OCI-LY7 (cell line): ENCODE results near the gene KHDC4.

Source experiments
- EZH2phosphoT487 ChIP-seq: fragments of 200-600 bp; sonication (generic); IDR thresholded peaks from 2 replicates; pipeline ENCODE4 v1.6.1; 2018; ENCODE audit warnings: low read depth, borderline replicate concordance, mild to moderate bottlenecking, mixed run types, antibody characterized with exemption, low read length, moderate library complexity, mixed read lengths
- TF ChIP-seq, protein P1 (sequence below): fragments of 200-600 bp; sonication (generic); conservative IDR thresholded peaks from 2 replicates; pipeline ENCODE4 v1.5.1; 2014; ENCODE audit warnings: mild to moderate bottlenecking, antibody characterized with exemption, low read length, moderate library complexity, mixed read lengths

DNA sequence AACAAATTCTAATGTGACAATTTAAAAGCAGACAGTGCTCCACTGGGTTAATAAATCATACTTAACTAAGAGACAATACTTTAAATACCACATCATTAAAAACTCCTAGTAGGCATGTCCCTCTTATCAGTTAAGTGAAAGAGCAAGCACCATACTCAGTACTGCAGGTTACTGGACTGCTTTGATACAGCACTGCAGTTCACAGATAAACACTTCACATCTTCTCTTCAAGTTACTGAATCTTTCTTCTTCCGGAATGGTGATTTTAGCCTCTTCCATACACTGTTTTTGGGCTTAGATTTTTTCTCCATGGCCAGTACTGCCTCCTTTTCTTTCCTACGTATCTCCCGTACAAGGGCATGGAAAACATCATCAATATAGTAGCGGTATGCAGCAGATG, 34.1 kb downstream of the KHDC4 start:
- TF ChIP-seq, protein P1, sequence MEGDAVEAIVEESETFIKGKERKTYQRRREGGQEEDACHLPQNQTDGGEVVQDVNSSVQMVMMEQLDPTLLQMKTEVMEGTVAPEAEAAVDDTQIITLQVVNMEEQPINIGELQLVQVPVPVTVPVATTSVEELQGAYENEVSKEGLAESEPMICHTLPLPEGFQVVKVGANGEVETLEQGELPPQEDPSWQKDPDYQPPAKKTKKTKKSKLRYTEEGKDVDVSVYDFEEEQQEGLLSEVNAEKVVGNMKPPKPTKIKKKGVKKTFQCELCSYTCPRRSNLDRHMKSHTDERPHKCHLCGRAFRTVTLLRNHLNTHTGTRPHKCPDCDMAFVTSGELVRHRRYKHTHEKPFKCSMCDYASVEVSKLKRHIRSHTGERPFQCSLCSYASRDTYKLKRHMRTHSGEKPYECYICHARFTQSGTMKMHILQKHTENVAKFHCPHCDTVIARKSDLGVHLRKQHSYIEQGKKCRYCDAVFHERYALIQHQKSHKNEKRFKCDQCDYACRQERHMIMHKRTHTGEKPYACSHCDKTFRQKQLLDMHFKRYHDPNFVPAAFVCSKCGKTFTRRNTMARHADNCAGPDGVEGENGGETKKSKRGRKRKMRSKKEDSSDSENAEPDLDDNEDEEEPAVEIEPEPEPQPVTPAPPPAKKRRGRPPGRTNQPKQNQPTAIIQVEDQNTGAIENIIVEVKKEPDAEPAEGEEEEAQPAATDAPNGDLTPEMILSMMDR: no peak
- TF ChIP-seq EZH2phosphoT487: no peak
